Skeletal muscle tissue (tissue), 1 donor: ENCODE results near the gene CALCB. TPM values are rescaled to one million over a fixed set of nuclear protein-coding genes. Genes with fewer than 3 reads are reported as not detected.

Source experiments
- total RNA-seq: library from RNA; depleted of rRNA; stranded (reverse); fragments of >200 nt; gene quantifications from one replicate; pipeline ENCODE4 v1.2.3, GENCODE V29; 2014

Gene CALCB
- total RNA-seq, 1 donor from 2014 or later = not detected

Other genes starting within 250 kb of the CALCB start
- 9.9 TPM for gene CYP2R1, start 181.4 kb upstream of the CALCB start, total RNA-seq
- not detected for gene CALCA, start 101.2 kb upstream of the CALCB start, total RNA-seq
- gene INSC, start 41.3 kb downstream of the CALCB start, total RNA-seq = 4.2 TPM